Suprapubic skin (tissue), 4 donors: Measurements from ENCODE around the gene WTIP.
"Not testable (repeated sequence)": the region's sequence is repeated elsewhere in the genome, so short reads cannot be mapped to it uniquely, and the experiment has no call there.

Experiments
- CTCF ChIP-seq, 2 donors: fragments of 200-600 bp in 1 of 2; fragments of 450-650 bp in 1 of 2; sonication (generic) in 1 of 2; IDR thresholded peaks; one replicate each; pipeline ENCODE4 v1.5.1; 2016 to 2019; ENCODE audit warnings: antibody characterized with exemption in 2 of 2, mild to moderate bottlenecking in 1 of 2, moderate library complexity in 1 of 2
- EP300 ChIP-seq: sonication (generic); formaldehyde crosslinking; IDR thresholded peaks from one replicate; pipeline ENCODE4 v1.6.1; 2017; ENCODE audit warnings: antibody characterized with exemption
- POLR2A ChIP-seq, 2 donors: fragments of 450-650 bp; IDR thresholded peaks; one replicate each; pipeline ENCODE4 v1.6.1; 2017; ENCODE audit warnings: antibody characterized with exemption in 2 of 2, mild to moderate bottlenecking in 2 of 2, moderate library complexity in 2 of 2
- POLR2AphosphoS5 ChIP-seq, 3 donors: sonication (generic); formaldehyde crosslinking; IDR thresholded peaks; one replicate each; pipeline ENCODE4 v1.6.1; 2017; ENCODE audit warnings: antibody characterized with exemption in 3 of 3

DNA sequence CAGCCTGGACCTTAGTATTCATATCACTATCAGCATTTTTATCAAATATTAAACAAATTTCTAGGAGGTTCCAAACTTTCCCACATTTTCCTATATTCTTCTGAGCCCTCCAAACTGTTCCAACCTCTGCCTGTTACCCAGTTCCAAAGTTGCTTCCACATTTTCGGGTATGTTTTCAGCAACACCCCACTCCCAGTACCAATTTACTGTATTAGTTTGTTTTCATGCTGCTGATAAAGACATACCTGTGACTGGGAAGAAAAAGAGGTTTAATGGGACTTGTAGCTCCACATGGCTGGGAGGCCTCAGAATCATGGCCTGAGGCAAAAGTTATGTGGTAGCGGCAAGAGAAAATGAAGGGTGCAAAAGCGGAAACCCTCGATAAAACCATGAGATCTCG, 29.3 kb downstream of the WTIP start:
- TF ChIP-seq POLR2A (IDR thresholded peaks at IDR 0.05); CTCF (IDR thresholded peaks at IDR 0.05); EP300; POLR2AphosphoS5 (IDR thresholded peaks at IDR 0.05): not testable (repeated sequence)
